Nephron progenitor cell (in vitro differentiated cells): ENCODE data around the gene ARSB.

Source experiments
- DNase-seq: peaks from one replicate; pipeline ENCODE4 v3.0.0; 2021
- H3K27ac Mint-ChIP-seq: 2 replicates; pipeline ENCODE4 v1.8.0; 2021; ENCODE audit warnings: mild to moderate bottlenecking, moderate library complexity, mixed read lengths
- H3K27me3 Mint-ChIP-seq: 2 replicates; pipeline ENCODE4 v1.8.0; 2021; ENCODE audit warnings: mild to moderate bottlenecking, low read depth, mixed read lengths; ENCODE audit not compliant: poor library complexity
- H3K36me3 Mint-ChIP-seq: 2 replicates; pipeline ENCODE4 v1.8.0; 2021; ENCODE audit warnings: low read depth, mixed read lengths
- H3K4me1 Mint-ChIP-seq: 2 replicates; pipeline ENCODE4 v1.8.0; 2021; ENCODE audit warnings: mixed read lengths
- H3K4me3 Mint-ChIP-seq: 2 replicates; pipeline ENCODE4 v1.8.0; 2021; ENCODE audit warnings: mild to moderate bottlenecking, moderate library complexity, mixed read lengths
- H3K9me3 Mint-ChIP-seq: 2 replicates; pipeline ENCODE4 v1.8.0; 2021; ENCODE audit warnings: mild to moderate bottlenecking, moderate library complexity, mixed read lengths
- TF ChIP-seq, protein P1 (sequence below): fragments of 200-600 bp; sonication (generic); IDR thresholded peaks from 2 replicates; pipeline ENCODE4 v1.5.0; 2021; ENCODE audit warnings: antibody characterized with exemption

The ARSB gene

DNA sequence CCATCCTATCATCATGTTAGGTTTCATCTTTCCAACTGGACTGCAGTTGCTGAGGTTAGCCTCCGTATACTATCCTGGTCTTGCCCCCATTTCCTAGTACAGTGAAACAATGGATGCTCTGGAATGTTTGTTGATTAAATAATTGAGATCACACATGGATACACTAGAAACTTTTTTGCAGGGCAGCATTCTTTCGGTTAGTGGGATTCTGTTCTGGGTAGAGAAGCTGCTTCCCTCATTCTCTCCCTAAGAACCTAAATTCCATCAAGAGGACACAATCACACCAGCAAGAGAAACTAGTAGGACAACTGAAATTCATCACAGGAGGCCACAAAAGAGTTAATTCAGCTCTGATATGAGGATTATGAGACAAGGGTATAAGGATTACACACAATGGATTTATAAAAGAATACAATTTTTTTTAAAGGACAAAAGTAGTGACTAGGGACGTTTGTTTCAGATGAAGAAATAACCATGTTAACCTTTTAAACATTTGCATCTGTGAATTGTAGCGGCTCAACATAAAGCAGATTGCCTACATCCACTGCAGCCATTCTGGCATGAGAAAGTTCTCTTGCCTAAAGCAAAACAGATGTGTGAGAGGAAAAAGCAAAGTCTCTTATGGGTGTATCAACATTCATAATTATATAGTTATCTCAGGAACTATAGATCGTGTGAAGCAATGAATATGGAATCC is 173.8 kb downstream of the ARSB start:
- Mint-ChIP-seq H3K4me3 (no peak overlapping the region), H3K9me3 (no peaks in the 10 kb centered on the region), H3K27ac (peak overlapping the region; percentile 24), H3K36me3 (no peaks in the 10 kb centered on the region), H3K27me3 (peaks cover 3% of the 10 kb centered on the region), H3K4me1 (peaks cover 52% of the 10 kb centered on the region)
- DNase-seq: no peak
- TF ChIP-seq, protein P1, sequence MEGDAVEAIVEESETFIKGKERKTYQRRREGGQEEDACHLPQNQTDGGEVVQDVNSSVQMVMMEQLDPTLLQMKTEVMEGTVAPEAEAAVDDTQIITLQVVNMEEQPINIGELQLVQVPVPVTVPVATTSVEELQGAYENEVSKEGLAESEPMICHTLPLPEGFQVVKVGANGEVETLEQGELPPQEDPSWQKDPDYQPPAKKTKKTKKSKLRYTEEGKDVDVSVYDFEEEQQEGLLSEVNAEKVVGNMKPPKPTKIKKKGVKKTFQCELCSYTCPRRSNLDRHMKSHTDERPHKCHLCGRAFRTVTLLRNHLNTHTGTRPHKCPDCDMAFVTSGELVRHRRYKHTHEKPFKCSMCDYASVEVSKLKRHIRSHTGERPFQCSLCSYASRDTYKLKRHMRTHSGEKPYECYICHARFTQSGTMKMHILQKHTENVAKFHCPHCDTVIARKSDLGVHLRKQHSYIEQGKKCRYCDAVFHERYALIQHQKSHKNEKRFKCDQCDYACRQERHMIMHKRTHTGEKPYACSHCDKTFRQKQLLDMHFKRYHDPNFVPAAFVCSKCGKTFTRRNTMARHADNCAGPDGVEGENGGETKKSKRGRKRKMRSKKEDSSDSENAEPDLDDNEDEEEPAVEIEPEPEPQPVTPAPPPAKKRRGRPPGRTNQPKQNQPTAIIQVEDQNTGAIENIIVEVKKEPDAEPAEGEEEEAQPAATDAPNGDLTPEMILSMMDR: no peak

DNA sequence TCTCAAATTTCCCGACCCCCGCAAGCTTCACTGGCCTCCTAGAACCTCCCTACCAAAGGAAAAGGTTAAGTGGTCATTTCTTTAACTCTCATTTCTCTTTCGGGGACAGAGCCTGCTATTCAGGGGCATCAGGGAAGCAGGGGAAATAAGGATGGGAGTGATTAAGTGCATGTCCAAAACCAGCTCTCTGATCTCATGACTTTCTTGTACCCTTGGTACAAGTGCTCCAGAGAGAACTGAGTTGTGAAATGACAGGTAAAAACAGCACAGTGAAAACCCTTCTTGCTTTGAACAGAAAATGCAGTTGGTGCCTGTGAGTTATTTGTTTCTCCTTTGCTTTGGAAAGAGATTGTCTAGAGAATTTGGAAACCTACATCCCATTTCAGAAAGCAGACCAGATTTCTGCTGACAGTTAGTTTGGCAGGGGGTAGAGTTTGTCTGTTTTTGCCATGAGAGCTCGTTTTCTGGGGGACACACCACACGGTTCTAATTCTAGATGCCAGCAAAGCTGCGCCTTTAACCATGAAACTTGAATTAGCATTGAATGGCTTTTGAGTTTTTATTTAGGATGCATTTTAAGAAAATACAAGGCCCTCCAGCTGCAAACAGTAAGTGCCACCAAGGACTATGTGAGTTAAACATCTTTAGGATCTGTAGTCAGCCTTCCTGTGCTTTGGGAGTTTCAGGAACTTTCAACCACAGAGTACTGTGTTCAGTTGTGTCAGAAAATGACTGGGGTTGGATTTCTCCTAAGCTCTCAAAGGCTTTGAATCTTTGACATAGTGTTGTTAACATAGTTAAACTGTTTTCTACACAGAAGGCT is 174.8 kb downstream of the ARSB start:
- no peaks in the 10 kb centered on the region for H3K36me3 Mint-ChIP-seq
- peak overlapping the region; percentile 83 for H3K27ac Mint-ChIP-seq
- no peaks in the 10 kb centered on the region for H3K9me3 Mint-ChIP-seq
- DNase-seq: no peak
- peaks cover 61% of the 10 kb centered on the region for H3K4me1 Mint-ChIP-seq
- TF ChIP-seq, protein P1: no peak
- H3K27me3 Mint-ChIP-seq: peaks cover 3% of the 10 kb centered on the region
- H3K4me3 Mint-ChIP-seq: no peak overlapping the region

DNA sequence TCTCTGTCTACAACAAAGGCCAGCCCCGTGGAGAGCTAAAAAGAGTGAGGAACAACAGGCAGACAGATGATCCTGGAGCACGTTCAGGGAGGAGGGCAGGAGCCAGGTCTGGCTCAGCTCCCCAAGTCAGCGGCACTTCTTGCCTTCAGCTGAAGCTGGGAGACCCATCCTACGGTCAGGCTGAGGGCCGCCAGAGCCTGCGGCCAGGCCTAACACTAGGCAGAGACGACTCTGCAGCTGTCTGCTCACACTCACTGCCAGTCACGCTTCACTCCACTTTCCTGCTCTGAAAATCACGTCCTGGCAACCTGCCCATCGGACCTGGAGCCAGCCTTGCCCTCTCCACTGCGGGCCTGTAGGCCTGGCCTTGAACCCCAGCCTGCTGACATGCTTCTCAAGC is 175.7 kb downstream of the ARSB start:
- H3K9me3 Mint-ChIP-seq: no peaks in the 10 kb centered on the region
- H3K27me3 Mint-ChIP-seq: no peaks in the 10 kb centered on the region
- no peak for DNase-seq
- no peak overlapping the region for H3K4me3 Mint-ChIP-seq
- peak overlapping the region; percentile 96 for H3K27ac Mint-ChIP-seq
- TF ChIP-seq, protein P1: no peak
- H3K4me1 Mint-ChIP-seq: peaks cover 70% of the 10 kb centered on the region
- no peaks in the 10 kb centered on the region for H3K36me3 Mint-ChIP-seq

DNA sequence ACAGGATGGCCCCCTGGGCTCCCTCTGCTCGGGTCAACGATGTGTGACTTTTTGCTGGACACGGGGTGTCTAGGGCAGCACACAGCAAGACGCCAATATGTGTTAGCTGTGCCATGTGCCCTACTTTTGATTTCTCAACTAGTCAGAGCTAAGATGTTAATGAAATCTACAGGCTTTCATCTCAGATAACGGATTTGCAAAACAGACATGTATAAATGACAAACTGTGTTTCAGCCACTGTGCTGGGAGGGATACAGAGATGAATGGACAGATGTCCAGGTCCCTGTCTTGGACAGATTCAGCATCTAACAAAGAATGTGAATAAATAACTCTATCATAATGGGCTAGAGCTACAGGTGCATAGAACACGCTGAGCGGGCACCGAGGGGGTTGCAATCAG is 176.3 kb downstream of the ARSB start:
- H3K4me3 Mint-ChIP-seq: no peak overlapping the region
- H3K27ac Mint-ChIP-seq: peak overlapping the region; percentile 96
- TF ChIP-seq, protein P1: no peak
- DNase-seq: no peak
- no peaks in the 10 kb centered on the region for H3K9me3 Mint-ChIP-seq
- H3K27me3 Mint-ChIP-seq: no peaks in the 10 kb centered on the region
- no peaks in the 10 kb centered on the region for H3K36me3 Mint-ChIP-seq
- H3K4me1 Mint-ChIP-seq: peaks cover 76% of the 10 kb centered on the region

DNA sequence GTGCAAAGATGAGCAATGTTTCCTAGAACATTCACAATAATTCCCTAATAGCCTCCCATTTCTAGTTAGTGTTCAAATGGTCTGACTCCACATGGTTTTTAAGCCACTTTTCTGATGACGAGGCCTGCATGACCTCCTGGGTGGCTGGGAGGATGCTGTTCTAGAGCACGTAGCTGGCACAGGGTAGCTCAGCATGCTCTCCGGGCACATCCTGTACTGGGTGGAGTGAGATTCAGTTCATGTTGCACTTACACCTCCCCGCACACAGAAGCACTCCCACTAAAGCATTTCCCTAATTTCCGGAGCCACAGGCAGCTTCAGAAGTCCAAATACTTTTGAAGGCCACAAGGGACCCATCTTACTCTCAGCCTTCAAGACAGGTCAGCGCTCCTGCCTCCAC is 176.7 kb downstream of the ARSB start:
- H3K9me3 Mint-ChIP-seq: no peaks in the 10 kb centered on the region
- no peaks in the 10 kb centered on the region for H3K27me3 Mint-ChIP-seq
- DNase-seq: no peak
- peak overlapping the region; percentile 68 for H3K27ac Mint-ChIP-seq
- no peaks in the 10 kb centered on the region for H3K36me3 Mint-ChIP-seq
- peaks cover 77% of the 10 kb centered on the region for H3K4me1 Mint-ChIP-seq
- H3K4me3 Mint-ChIP-seq: no peak overlapping the region
- TF ChIP-seq, protein P1: no peak
